Neural cell (in vitro differentiated cells): ENCODE measurements around the gene KANSL1L. TPM values are rescaled to one million over a fixed set of nuclear protein-coding genes. Genes with fewer than 3 reads are reported as not detected.

Source experiments
- H2AFZ ChIP-seq: fragments of 200-600, 300-800 bp; sonication (generic), shearing (Covaris generic); 2 replicates; pipeline ENCODE4 v1.6.0; 2014; ENCODE audit warnings: low read depth, mild to moderate bottlenecking, antibody characterized with exemption, low read length, moderate library complexity
- H3F3A ChIP-seq: fragments of 200-600 bp; shearing (Covaris generic); 2 replicates; pipeline ENCODE4 v1.6.1; 2016; ENCODE audit warnings: mild to moderate bottlenecking, moderate library complexity, mixed read lengths, antibody characterized with exemption, low read length; ENCODE audit not compliant: insufficient read depth, poor library complexity, severe bottlenecking
- H3K27ac ChIP-seq: fragments of 200-600, 300-800 bp; sonication (generic), shearing (Covaris generic); 2 replicates; pipeline ENCODE4 v1.5.1; 2014; ENCODE audit warnings: mild to moderate bottlenecking, low read length, moderate library complexity
- H3K27me3 ChIP-seq: fragments of 300-800, 200-600 bp; sonication (generic), shearing (Covaris generic); 2 replicates; pipeline ENCODE4 v1.6.0; 2014; ENCODE audit warnings: mild to moderate bottlenecking, low read depth, low read length, moderate library complexity; ENCODE audit not compliant: insufficient read depth
- H3K36me3 ChIP-seq: fragments of 300-800, 200-600 bp; sonication (generic), shearing (Covaris generic); 2 replicates; pipeline ENCODE4 v1.5.1; 2014; ENCODE audit warnings: mild to moderate bottlenecking, antibody characterized with exemption, low read length, moderate library complexity; ENCODE audit not compliant: insufficient read depth
- H3K4me2 ChIP-seq: fragments of 300-800, 200-600 bp; sonication (generic), shearing (Covaris generic); 2 replicates; pipeline ENCODE4 v1.6.0; 2014; ENCODE audit warnings: mild to moderate bottlenecking, low read length
- H3K4me3 ChIP-seq: fragments of 300-800, 200-600 bp; sonication (generic), shearing (Covaris generic); 2 replicates; pipeline ENCODE4 v1.5.1; 2014; ENCODE audit warnings: mild to moderate bottlenecking, low read length, moderate library complexity
- H3K79me2 ChIP-seq: fragments of 200-600 bp; shearing (Covaris generic); replicated peaks from 2 replicates; pipeline ENCODE4 v1.6.0; 2014; ENCODE audit warnings: mild to moderate bottlenecking, low read length, moderate library complexity; ENCODE audit not compliant: insufficient read depth
- H3K9ac ChIP-seq: fragments of 300-800, 200-600 bp; sonication (generic), shearing (Covaris generic); 2 replicates; pipeline ENCODE4 v1.6.1; 2016; ENCODE audit warnings: mild to moderate bottlenecking, low read length, mixed read lengths
- H3K9me2 ChIP-seq: fragments of 200-600 bp; shearing (Covaris generic); 2 replicates; pipeline ENCODE4 v1.6.1; 2016; ENCODE audit warnings: mild to moderate bottlenecking, low read length, mixed read lengths; ENCODE audit not compliant: insufficient read depth
- H3K9me3 ChIP-seq: fragments of 200-600, 300-800 bp; sonication (generic), shearing (Covaris generic); 2 replicates; pipeline ENCODE4 v1.6.1; 2016; ENCODE audit warnings: mild to moderate bottlenecking, mixed run types, low read length, moderate library complexity, mixed read lengths
- H4K20me1 ChIP-seq: fragments of 200-600 bp; shearing (Covaris generic); 2 replicates; pipeline ENCODE4 v1.6.1; 2016; ENCODE audit warnings: mild to moderate bottlenecking, mixed run types; ENCODE audit not compliant: insufficient read depth
- CTCF ChIP-seq: fragments of 450-650 bp; IDR thresholded peaks from 2 replicates; pipeline ENCODE4 v1.5.1; 2014; ENCODE audit warnings: antibody characterized with exemption, mild to moderate bottlenecking, moderate library complexity; ENCODE audit not compliant: poor library complexity, severe bottlenecking
- EP300 ChIP-seq: fragments of 450-650 bp; conservative IDR thresholded peaks from 2 replicates; pipeline ENCODE4 v1.6.1; 2014; ENCODE audit warnings: antibody characterized with exemption, mild to moderate bottlenecking, moderate library complexity; ENCODE audit not compliant: poor library complexity, severe bottlenecking
- EZH2 ChIP-seq: fragments of 200-600, 300-800 bp; shearing (Covaris generic), sonication (generic); IDR thresholded peaks from 2 replicates; pipeline ENCODE4 v1.6.1; 2014; ENCODE audit warnings: antibody characterized with exemption, low read length, borderline replicate concordance, mild to moderate bottlenecking; ENCODE audit not compliant: insufficient read depth, poor library complexity, severe bottlenecking
- MXI1 ChIP-seq: fragments of 450-650 bp; conservative IDR thresholded peaks from 2 replicates; pipeline ENCODE4 v1.6.1; 2014; ENCODE audit warnings: antibody characterized with exemption, mild to moderate bottlenecking; ENCODE audit not compliant: poor library complexity, severe bottlenecking
- POLR2AphosphoS5 ChIP-seq: IDR thresholded peaks from 2 replicates; pipeline ENCODE4 v1.6.1; 2012
- RAD21 ChIP-seq: fragments of 450-650 bp; conservative IDR thresholded peaks from 2 replicates; pipeline ENCODE4 v1.6.1; 2014; ENCODE audit warnings: antibody characterized with exemption, mild to moderate bottlenecking, moderate library complexity
- REST ChIP-seq: IDR thresholded peaks from 2 replicates; pipeline ENCODE4 v1.6.1; 2012; ENCODE audit warnings: borderline replicate concordance
- SMC3 ChIP-seq: fragments of 450-650 bp; conservative IDR thresholded peaks from 2 replicates; pipeline ENCODE4 v1.6.1; 2014; ENCODE audit warnings: antibody characterized with exemption, mild to moderate bottlenecking, moderate library complexity; ENCODE audit not compliant: poor library complexity
- TAF1 ChIP-seq: IDR thresholded peaks from 2 replicates; pipeline ENCODE4 v1.6.1; 2012; ENCODE audit warnings: low read depth
- polyA plus RNA-seq: library from polyadenylated mRNA; depleted of rRNA; stranded (reverse); fragments of >200 nt; gene quantifications from 2 replicates; pipeline ENCODE4 v1.2.3, GENCODE V29; 2014

The KANSL1L gene
- polyA plus RNA-seq, 1 donor from 2014 or later, result 27.6 TPM

GRCh38 chr2:210197720-210198119 lies 26.5 kb upstream of the KANSL1L start:
- Histone ChIP-seq H3K9me3 (no peaks in the 10 kb centered on the region), H3K79me2 (no peaks in the 10 kb centered on the region), H4K20me1 (no peaks in the 10 kb centered on the region), H3K27ac (no peak overlapping the region), H3K36me3 (no peaks in the 10 kb centered on the region), H3K9ac (no peak overlapping the region), H2AFZ (no peak overlapping the region), H3F3A (no peaks in the 10 kb centered on the region), H3K9me2 (no peaks in the 10 kb centered on the region), H3K27me3 (no peaks in the 10 kb centered on the region), H3K4me3 (no peak overlapping the region), H3K4me2 (no peak overlapping the region)
- TF ChIP-seq CTCF (no peak), EZH2 (no peak), SMC3 (no peak), POLR2AphosphoS5 (no peak), RAD21 (no peak), EP300 (no peak), MXI1 (no peak), TAF1 (no peak), REST (no peak)

- no peak overlapping the region for H3K4me2 ChIP-seq
- H3K27ac ChIP-seq, result no peak overlapping the region
- no peaks in the 10 kb centered on the region for H4K20me1 ChIP-seq
- no peaks in the 10 kb centered on the region for H3K9me3 ChIP-seq
- H3F3A ChIP-seq, result no peaks in the 10 kb centered on the region
- no peak overlapping the region for H2AFZ ChIP-seq
- H3K79me2 ChIP-seq, result no peaks in the 10 kb centered on the region
- no peak overlapping the region for H3K4me3 ChIP-seq
- no peaks in the 10 kb centered on the region for H3K36me3 ChIP-seq
- H3K27me3 ChIP-seq, result no peaks in the 10 kb centered on the region
- peak; percentile 89 for TF ChIP-seq SMC3
- TF ChIP-seq REST, result no peak
- TF ChIP-seq RAD21, result peak; percentile 85
- no peak for TF ChIP-seq TAF1
- peak; percentile 84 for TF ChIP-seq CTCF
- TF ChIP-seq MXI1, result no peak
- no peak for TF ChIP-seq EZH2
- no peaks in the 10 kb centered on the region for H3K9me2 ChIP-seq
- no peak overlapping the region for H3K9ac ChIP-seq
Measured at GRCh38 chr2:210195101-210195852, 24.1 kb upstream of the KANSL1L start.
